Measurements from ENCODE around the gene AGAP6.
"Not testable (repeated sequence)": the region's sequence is repeated elsewhere in the genome, so short reads cannot be mapped to it uniquely, and the experiment has no call there.

DNA sequence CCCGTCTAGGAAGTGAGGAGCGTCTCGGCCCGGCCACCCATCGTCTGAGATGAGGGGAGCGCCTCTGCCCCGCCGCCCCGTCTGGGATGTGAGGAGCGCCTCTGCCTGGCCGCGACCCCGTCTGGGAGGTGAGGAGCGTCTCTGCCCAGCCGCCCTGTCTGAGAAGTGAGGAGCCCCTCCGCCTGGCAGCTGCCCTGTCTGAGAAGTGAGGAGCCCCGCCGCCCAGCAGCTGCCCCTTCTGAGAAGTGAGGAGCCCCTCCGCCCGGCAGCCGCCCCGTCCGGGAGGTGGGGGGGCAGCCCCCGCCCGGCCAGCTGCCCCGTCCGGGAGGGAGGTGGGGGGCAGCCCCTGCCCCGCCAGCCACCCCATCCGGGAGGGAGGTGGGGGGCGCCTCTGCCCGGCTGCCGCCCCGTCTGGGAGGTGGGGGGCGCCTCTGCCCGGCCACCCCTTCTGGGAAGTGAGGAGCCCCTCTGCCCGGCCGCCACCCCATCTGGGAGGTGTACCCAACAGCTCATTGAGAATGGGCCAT, 17.8 kb upstream of the AGAP6 start:
- TF ChIP-seq, protein P1, sequence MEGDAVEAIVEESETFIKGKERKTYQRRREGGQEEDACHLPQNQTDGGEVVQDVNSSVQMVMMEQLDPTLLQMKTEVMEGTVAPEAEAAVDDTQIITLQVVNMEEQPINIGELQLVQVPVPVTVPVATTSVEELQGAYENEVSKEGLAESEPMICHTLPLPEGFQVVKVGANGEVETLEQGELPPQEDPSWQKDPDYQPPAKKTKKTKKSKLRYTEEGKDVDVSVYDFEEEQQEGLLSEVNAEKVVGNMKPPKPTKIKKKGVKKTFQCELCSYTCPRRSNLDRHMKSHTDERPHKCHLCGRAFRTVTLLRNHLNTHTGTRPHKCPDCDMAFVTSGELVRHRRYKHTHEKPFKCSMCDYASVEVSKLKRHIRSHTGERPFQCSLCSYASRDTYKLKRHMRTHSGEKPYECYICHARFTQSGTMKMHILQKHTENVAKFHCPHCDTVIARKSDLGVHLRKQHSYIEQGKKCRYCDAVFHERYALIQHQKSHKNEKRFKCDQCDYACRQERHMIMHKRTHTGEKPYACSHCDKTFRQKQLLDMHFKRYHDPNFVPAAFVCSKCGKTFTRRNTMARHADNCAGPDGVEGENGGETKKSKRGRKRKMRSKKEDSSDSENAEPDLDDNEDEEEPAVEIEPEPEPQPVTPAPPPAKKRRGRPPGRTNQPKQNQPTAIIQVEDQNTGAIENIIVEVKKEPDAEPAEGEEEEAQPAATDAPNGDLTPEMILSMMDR (IDR thresholded peaks at IDR 0.05; ENCODE audit: low read depth, low read length), result not testable (repeated sequence)
- not testable (repeated sequence) for TF ChIP-seq EZH2phosphoT487 (IDR thresholded peaks at IDR 0.05; ENCODE audit: low read depth)
